ENCODE results near the gene DYNC1LI2.
"Not testable (repeated sequence)": the region's sequence is repeated elsewhere in the genome, so short reads cannot be mapped to it uniquely, and the experiment has no call there.

DYNC1LI2 gene

GRCh38 chr16:66696669-66697630 lies 54.5 kb downstream of the DYNC1LI2 start, which contains the start of gene CMTM4:
TSS of gene CMTM4 (minus strand) at chr16:66696743. CDS start at chr16:66696525, 218 bp downstream.
- DNase-seq (ENCODE audit: low spot score) = peak; percentile 91

GRCh38 chr16:66695935-66696668 lies 55.3 kb downstream of the DYNC1LI2 start:
- no peak for DNase-seq (ENCODE audit: low spot score)

- DNase-seq (ENCODE audit: low spot score) = no peak
Observed at GRCh38 chr16:66695471-66695934, 55.9 kb downstream of the DYNC1LI2 start.

- DNase-seq (ENCODE audit: low spot score) = no peak
Observed at GRCh38 chr16:66693149-66693548, 58.3 kb downstream of the DYNC1LI2 start.

- no peak for DNase-seq (ENCODE audit: low spot score)
Observed at GRCh38 chr16:66692341-66692740, 59.1 kb downstream of the DYNC1LI2 start.

- no peak for DNase-seq (ENCODE audit: low spot score)
Observed at GRCh38 chr16:66691234-66691633, 60.2 kb downstream of the DYNC1LI2 start.

GRCh38 chr16:66690106-66690847 lies 61.1 kb downstream of the DYNC1LI2 start:
- peak; percentile 77 for DNase-seq (ENCODE audit: low spot score)

- no peak for DNase-seq (ENCODE audit: low spot score)
Observed at GRCh38 chr16:66689282-66689681, 62.1 kb downstream of the DYNC1LI2 start.

- DNase-seq (ENCODE audit: low spot score) = no peak
Observed at GRCh38 chr16:66687906-66688625, 63.3 kb downstream of the DYNC1LI2 start.

GRCh38 chr16:66685501-66686115 lies 65.8 kb downstream of the DYNC1LI2 start:
- not testable (repeated sequence) for DNase-seq (ENCODE audit: low spot score)

GRCh38 chr16:66682271-66682670 lies 69.1 kb downstream of the DYNC1LI2 start:
- DNase-seq (ENCODE audit: low spot score) = no peak

GRCh38 chr16:66681676-66682075 lies 69.7 kb downstream of the DYNC1LI2 start:
- DNase-seq (ENCODE audit: low spot score) = no peak

GRCh38 chr16:66678337-66678736 lies 73.1 kb downstream of the DYNC1LI2 start:
- DNase-seq (ENCODE audit: low spot score) = no peak

GRCh38 chr16:66677836-66678235 lies 73.6 kb downstream of the DYNC1LI2 start:
- no peak for DNase-seq (ENCODE audit: low spot score)

GRCh38 chr16:66677179-66677578 lies 74.2 kb downstream of the DYNC1LI2 start:
- peak; percentile 50 for DNase-seq (ENCODE audit: low spot score)

- no peak for DNase-seq (ENCODE audit: low spot score)
Observed at GRCh38 chr16:66676599-66676998, 74.8 kb downstream of the DYNC1LI2 start.

GRCh38 chr16:66673691-66674090 lies 77.7 kb downstream of the DYNC1LI2 start:
- DNase-seq (ENCODE audit: low spot score) = no peak

Measured in globus pallidus (tissue), 1 donor.